Activated CD4-positive, alpha-beta T cell treated with anti-CD3 and anti-CD28 coated beads, Interleukin-2, amount 10 ng/mL, durations not matched to agents 24 days and 14 days (primary cell): ENCODE results near the gene USP12. TPM values are rescaled to one million over a fixed set of nuclear protein-coding genes. Genes with fewer than 3 reads are reported as not detected.
"Not testable (repeated sequence)": the region's sequence is repeated elsewhere in the genome, so short reads cannot be mapped to it uniquely, and the experiment has no call there.

Experiments used
- DNase-seq: peaks from one replicate; pipeline ENCODE4 v3.0.0; 2022
- H3K27ac Mint-ChIP-seq: one replicate; pipeline ENCODE4 v1.8.0; 2022; ENCODE audit warnings: mild to moderate bottlenecking, mixed read lengths
- H3K27me3 Mint-ChIP-seq: one replicate; pipeline ENCODE4 v1.8.0; 2022; ENCODE audit warnings: mixed read lengths
- H3K36me3 Mint-ChIP-seq: one replicate; pipeline ENCODE4 v1.8.0; 2022; ENCODE audit warnings: low read depth, mild to moderate bottlenecking, mixed read lengths
- H3K4me1 Mint-ChIP-seq: one replicate; pipeline ENCODE4 v1.8.0; 2021; ENCODE audit warnings: mixed read lengths
- H3K4me3 Mint-ChIP-seq: one replicate; pipeline ENCODE4 v1.8.0; 2022; ENCODE audit warnings: mild to moderate bottlenecking, moderate library complexity, mixed read lengths
- H3K9me3 Mint-ChIP-seq: one replicate; pipeline ENCODE4 v1.8.0; 2021; ENCODE audit warnings: mixed read lengths
- intact Hi-C: fragments of 100-400 bp; cut with micrococcal nuclease; formaldehyde crosslinking; loops from one replicate; pipeline ENCODE4 v1.15.1; 2023
- total RNA-seq: library from RNA; stranded (reverse); gene quantifications from 2 replicates; pipeline ENCODE4 v1.2.3, GENCODE V29; 2022

Gene USP12
- total RNA-seq, 1 donor from 2014 or later, result 47.0 TPM

DNA sequence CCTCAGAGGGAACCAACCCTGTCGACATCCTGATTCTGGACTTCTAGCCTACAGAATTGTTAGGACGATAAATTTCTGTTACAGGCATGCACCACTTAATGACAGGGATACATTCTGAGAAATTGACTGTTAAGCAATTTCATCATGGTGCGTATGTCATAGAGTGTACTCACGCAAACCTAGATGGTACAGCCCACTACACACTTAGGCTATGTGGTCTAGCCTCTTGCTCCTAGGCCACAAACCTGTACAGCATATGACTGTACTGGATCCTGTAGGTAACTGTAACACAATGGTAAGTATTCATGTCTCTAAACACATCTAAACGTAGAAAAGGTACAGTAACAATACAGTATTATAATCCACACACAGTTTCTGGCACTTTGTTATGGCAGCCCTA, 13.3 kb downstream of the USP12 start:
- Mint-ChIP-seq H3K4me1 (peaks cover 31% of the 10 kb centered on the region), H3K9me3 (peaks cover 12% of the 10 kb centered on the region), H3K4me3 (no peak overlapping the region), H3K27ac (no peak overlapping the region), H3K27me3 (no peaks in the 10 kb centered on the region), H3K36me3 (peaks cover 31% of the 10 kb centered on the region)
- intact Hi-C loops, result no loop called here
- no peak for DNase-seq

DNA sequence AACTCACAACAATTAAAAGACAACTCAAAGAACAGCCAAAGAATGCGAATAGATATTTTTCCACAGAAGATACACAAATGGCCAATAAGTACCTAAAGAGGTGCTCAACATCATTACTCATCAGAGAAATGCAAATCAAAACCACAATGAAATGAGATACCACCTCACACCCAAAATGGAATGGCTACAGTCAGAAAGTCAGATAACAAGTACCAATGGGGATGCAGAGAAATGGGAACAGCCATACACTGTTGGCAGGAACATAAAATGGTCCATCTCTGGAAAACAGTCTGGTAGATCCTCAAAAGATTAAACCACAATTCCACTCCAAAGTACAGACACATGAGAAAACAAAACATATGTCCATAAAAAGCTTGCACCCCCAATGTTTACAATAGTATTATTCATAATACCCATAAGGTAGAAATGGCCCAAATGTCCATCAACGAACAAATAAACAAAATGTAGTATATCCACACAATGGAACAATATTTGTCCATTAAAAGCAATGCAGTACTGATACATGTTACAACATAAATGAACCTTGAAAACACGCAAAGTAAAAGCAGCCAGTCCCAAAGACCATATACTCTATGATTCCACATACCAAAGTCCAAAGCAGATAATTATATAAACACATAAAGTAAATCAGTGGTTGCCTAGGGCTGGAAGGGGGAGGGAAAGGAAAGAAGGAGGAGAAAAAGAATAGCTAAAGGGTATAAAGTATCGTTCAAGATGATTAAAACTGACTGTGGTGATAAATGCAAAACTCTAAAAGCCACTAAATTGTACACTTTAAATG, 19.6 kb downstream of the USP12 start:
- H3K9me3 Mint-ChIP-seq, result peaks cover 5% of the 10 kb centered on the region
- peak overlapping the region; percentile 79 for H3K27ac Mint-ChIP-seq
- H3K27me3 Mint-ChIP-seq, result no peaks in the 10 kb centered on the region
- no peak for DNase-seq
- peak overlapping the region; percentile 50 for H3K4me3 Mint-ChIP-seq
- peaks cover 26% of the 10 kb centered on the region for H3K36me3 Mint-ChIP-seq
- intact Hi-C loops, result loop anchor here (1.0 kb wide), 1 partner anchor 21 kb away; no protein-coding TSS in a partner anchor
- peaks cover 41% of the 10 kb centered on the region for H3K4me1 Mint-ChIP-seq

DNA sequence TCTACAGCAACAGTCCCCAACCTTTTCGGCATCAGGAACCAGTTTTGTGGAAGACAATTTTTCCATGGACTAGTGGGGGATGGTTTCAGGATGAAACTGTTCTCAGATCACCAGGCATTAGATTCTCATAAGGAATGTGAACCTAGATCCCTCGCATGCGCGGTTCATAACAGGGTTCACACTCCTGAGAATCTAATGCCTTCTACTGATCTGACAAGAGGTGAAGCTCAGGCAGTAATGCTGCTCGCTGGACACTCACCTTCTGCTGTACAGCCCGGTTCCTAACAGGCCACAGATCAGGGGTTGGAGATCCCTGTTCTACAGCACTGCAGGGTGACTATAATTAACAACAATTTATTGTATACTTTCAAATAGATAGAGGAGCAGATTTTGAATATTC, 21.9 kb downstream of the USP12 start:
- Mint-ChIP-seq H3K4me1 (peaks cover 51% of the 10 kb centered on the region), H3K27me3 (no peaks in the 10 kb centered on the region), H3K36me3 (peaks cover 15% of the 10 kb centered on the region), H3K9me3 (no peaks in the 10 kb centered on the region), H3K27ac (no peak overlapping the region), H3K4me3 (no peak overlapping the region)
- no peak for DNase-seq
- intact Hi-C loops, result no loop called here

DNA sequence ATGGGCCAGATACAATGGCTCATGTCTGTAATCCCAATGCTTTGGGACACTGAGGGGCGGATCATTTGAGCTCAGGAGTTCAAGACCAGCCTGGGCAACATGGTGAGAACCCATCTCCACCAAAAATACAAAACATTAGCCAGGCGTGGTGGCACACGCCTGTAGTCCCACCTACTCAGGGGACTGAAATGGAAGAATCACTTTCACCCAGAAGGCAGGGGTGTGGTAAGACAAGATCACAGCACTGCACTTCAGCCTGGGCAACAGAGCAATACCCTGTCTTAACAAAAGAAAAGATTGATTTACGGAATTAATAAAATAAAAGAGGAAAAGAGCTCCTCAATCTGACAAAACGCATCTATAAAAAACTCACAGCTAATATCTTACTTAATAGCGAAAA, 22.7 kb downstream of the USP12 start:
- Mint-ChIP-seq H3K9me3 (no peaks in the 10 kb centered on the region), H3K27ac (peak overlapping the region; percentile 14), H3K36me3 (peaks cover 15% of the 10 kb centered on the region), H3K27me3 (no peaks in the 10 kb centered on the region), H3K4me1 (peaks cover 50% of the 10 kb centered on the region), H3K4me3 (no peak overlapping the region)
- no peak for DNase-seq
- intact Hi-C loops, result no loop called here

DNA sequence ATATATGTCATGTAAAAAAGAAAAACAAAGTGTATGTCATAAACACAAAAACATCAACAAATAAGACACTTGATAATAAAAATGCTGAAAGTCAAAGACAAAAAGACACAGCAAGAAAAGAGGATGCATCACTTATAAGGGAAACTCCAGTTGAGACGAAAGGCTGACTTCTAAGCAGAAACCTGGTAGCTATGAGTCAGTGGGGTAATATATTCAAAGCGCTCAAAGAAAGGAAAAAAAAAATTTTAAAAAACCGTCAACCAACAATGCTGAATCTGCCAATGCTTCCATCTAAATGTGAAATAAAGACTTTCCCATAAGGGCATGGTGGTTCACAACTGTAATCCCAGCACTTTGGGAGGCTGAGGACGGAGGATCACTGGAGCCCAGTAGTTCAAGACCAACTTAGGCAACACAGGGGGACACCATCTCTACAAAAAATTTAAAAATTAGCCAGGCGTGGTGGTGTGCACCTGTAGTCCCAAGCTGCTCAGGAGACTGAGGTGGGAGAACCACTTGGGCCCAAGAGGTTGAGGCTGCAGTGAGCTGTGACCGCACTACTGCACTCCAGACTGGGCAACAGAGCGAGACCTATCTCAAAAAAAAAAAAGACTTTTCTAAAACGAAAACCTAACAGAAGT, 24.0 kb downstream of the USP12 start:
- Mint-ChIP-seq H3K27me3 (no peaks in the 10 kb centered on the region), H3K4me3 (peak overlapping the region; percentile 60), H3K27ac (peak overlapping the region; percentile 94), H3K36me3 (peaks cover 18% of the 10 kb centered on the region), H3K9me3 (no peaks in the 10 kb centered on the region), H3K4me1 (peaks cover 48% of the 10 kb centered on the region)
- intact Hi-C loops, result loop anchor here (1.0 kb wide), 2 partner anchors 16 to 23 kb away; no protein-coding TSS in a partner anchor
- DNase-seq, result no peak

DNA sequence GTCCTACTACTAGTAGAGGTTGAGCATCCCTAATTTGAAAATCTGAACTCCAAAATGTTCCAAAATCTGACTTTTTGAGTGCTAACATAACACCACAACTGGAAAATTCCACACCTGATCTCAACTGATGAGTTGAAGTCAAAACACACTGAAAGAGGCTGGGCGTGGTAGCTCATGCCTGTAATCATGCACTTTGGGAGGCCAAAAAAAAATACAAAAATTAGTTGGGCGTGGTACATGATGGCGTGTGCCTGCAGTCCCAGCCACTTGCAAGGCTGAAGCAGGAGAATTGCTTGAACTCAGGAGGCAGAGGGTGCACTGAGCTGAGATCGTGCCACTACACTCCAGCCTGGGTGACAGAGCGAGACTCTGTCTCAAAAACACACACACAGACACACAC, 29.9 kb downstream of the USP12 start:
- Mint-ChIP-seq H3K4me1 (peaks cover 31% of the 10 kb centered on the region), H3K9me3 (peaks cover 6% of the 10 kb centered on the region), H3K4me3 (no peak overlapping the region), H3K27me3 (no peaks in the 10 kb centered on the region), H3K27ac (peak overlapping the region; percentile 29), H3K36me3 (peaks cover 13% of the 10 kb centered on the region)
- intact Hi-C loops, result no loop called here
- DNase-seq, result no peak

DNA sequence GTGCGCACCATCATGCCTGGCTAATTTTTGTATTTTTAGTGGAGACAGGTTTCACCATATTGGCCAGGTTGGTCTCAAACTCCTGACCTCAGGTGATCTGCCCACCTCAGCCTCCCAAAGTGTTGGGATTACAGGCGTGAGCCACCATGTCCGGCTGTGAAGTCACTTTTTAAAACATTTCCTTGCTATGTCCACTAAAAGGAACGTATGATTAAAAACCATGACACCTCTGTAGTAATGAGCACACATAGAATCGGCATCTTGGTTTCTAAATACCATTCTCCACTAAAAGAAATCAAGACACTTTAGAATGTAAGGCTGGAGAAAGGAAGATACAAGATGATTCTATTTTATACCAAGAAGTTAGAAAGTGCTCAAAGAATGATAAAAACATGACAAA, 30.5 kb downstream of the USP12 start:
- peaks cover 13% of the 10 kb centered on the region for H3K36me3 Mint-ChIP-seq
- peaks cover 26% of the 10 kb centered on the region for H3K4me1 Mint-ChIP-seq
- intact Hi-C loops, H3K4me3 Mint-ChIP-seq, H3K9me3 Mint-ChIP-seq, DNase-seq, H3K27me3 Mint-ChIP-seq, H3K27ac Mint-ChIP-seq: not testable (repeated sequence)

DNA sequence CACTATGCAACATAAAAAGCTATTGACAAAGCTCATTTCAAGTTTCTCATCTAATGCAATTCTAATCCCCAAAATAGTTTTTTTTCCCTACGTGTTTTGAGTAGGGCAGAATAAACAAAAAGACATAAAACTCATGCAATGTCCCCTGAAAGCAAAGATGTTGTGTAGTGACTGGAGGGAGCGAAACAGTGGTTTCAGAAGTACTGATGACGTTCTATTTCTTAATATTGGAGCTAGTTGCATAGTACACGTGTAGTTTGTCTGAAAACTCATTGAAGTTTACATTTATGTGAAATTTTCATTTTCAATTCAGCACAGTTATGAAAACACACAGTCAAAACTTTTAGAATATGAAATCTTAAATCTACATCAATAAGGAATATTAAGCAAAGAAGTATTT, 31.6 kb downstream of the USP12 start:
- Mint-ChIP-seq H3K27me3 (no peaks in the 10 kb centered on the region), H3K27ac (no peak overlapping the region), H3K4me1 (peaks cover 20% of the 10 kb centered on the region), H3K9me3 (peaks cover 6% of the 10 kb centered on the region), H3K4me3 (no peak overlapping the region), H3K36me3 (peaks cover 13% of the 10 kb centered on the region)
- DNase-seq, result no peak
- intact Hi-C loops, result no loop called here

DNA sequence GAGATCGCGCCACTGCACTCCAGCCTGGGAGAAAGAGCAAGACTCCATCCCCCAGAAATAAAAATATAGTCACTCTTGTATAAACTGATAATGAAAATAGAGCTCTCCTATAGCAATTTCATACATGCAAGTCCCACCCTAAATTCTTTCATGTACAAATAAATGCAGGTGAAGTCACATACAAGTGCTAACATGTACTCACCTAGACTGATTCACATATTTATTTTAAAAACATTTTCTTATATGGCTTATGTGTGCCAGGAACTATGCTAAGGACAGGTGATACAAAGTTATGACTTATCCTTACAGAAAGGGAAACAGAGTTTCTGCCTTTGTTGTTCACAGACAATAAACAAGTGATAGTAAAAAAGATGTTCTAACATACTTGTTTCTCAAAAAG, 32.0 kb downstream of the USP12 start:
- H3K27me3 Mint-ChIP-seq, result no peaks in the 10 kb centered on the region
- peaks cover 20% of the 10 kb centered on the region for H3K4me1 Mint-ChIP-seq
- intact Hi-C loops, result loop anchor here (10.0 kb wide), 1 partner anchor 1005 kb away; no protein-coding TSS in a partner anchor
- DNase-seq, result no peak
- peaks cover 6% of the 10 kb centered on the region for H3K9me3 Mint-ChIP-seq
- peaks cover 13% of the 10 kb centered on the region for H3K36me3 Mint-ChIP-seq
- H3K27ac Mint-ChIP-seq, result no peak overlapping the region
- H3K4me3 Mint-ChIP-seq, result no peak overlapping the region

DNA sequence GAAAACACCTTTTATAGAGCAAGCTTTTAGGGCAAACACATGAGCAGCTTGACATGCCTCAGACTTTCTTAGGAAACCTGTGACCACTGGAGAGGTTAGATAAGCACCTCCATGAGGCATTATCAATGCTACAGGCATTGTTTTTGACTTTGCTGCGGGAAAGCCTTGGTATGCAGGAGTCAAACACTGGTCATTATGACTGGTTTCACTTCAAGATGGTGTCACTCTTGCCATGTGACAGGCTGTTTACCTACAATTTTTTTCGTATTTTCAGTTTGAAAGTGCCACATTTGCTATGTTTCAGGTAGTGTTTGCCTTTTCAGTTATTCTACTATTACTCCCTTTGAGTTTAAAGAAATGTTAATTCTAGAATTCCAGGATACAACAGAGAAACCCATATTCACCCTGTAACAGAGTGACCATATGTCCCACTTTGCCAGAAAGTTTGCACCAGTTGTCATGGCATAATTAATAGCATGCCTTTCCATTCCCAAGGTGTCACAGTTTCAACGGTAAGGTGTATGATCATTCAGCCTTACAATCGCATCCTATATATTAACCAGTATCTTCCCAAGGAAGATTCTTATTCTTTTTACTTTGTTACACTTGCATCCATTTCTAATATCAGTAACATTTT, 33.0 kb downstream of the USP12 start:
- intact Hi-C loops, result loop anchor here (10.0 kb wide), 1 partner anchor 1006 kb away; no protein-coding TSS in a partner anchor
- Mint-ChIP-seq H3K4me3 (no peak overlapping the region), H3K27me3 (no peaks in the 10 kb centered on the region), H3K27ac (no peak overlapping the region), H3K4me1 (peaks cover 26% of the 10 kb centered on the region), H3K9me3 (peaks cover 6% of the 10 kb centered on the region), H3K36me3 (peaks cover 13% of the 10 kb centered on the region)
- DNase-seq, result no peak

DNA sequence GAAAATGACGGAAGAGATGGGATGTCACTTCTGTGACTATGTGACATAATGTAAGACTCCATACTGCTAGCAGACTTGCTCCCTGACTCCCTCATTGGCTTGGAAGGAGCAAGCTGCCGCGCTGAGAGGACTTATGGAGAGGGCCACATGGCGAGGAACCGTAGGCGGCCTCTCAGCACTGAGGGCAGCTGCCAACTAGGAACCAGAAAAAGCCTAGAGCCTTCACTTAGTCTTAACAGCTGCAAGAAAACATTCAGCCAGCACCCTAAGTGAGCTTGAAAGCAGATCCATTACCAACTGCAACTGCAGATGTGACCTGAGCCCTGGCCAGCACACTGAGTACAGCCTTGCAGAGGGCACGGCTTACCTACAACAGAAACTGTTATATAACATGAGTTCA, 33.9 kb downstream of the USP12 start:
- intact Hi-C loops, result loop anchor here (10.0 kb wide), 1 partner anchor 1007 kb away; no protein-coding TSS in a partner anchor
- peaks cover 6% of the 10 kb centered on the region for H3K9me3 Mint-ChIP-seq
- H3K4me1 Mint-ChIP-seq, result peaks cover 31% of the 10 kb centered on the region
- H3K27ac Mint-ChIP-seq, result peak overlapping the region; percentile 49
- DNase-seq, result no peak
- no peak overlapping the region for H3K4me3 Mint-ChIP-seq
- H3K36me3 Mint-ChIP-seq, result peaks cover 11% of the 10 kb centered on the region
- no peaks in the 10 kb centered on the region for H3K27me3 Mint-ChIP-seq

DNA sequence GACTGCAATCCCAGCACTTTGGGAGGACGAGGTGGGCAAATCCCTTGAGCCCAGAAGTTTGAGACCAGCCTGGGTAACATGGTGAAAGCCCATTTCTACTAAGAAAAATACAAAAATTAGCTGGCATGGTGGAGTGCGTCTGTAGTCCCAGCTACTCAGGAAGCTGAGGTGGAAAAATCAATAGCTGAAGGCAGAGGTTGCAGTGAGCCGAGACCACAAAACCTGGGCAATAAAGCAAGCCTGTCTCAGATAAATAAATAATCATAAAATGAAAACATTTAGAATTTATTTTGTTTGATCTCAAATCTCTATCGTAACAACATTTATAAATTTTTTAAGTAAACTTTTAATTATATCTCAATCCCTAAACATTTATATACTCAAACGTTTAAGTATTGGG, 36.6 kb downstream of the USP12 start:
- H3K4me1 Mint-ChIP-seq, result peaks cover 51% of the 10 kb centered on the region
- H3K36me3 Mint-ChIP-seq, result peaks cover 12% of the 10 kb centered on the region
- H3K27ac Mint-ChIP-seq, result no peak overlapping the region
- peaks cover 5% of the 10 kb centered on the region for H3K9me3 Mint-ChIP-seq
- H3K4me3 Mint-ChIP-seq, result no peak overlapping the region
- H3K27me3 Mint-ChIP-seq, result no peaks in the 10 kb centered on the region
- no peak for DNase-seq
- intact Hi-C loops, result loop anchor here (10.0 kb wide), 1 partner anchor 1010 kb away; no protein-coding TSS in a partner anchor

DNA sequence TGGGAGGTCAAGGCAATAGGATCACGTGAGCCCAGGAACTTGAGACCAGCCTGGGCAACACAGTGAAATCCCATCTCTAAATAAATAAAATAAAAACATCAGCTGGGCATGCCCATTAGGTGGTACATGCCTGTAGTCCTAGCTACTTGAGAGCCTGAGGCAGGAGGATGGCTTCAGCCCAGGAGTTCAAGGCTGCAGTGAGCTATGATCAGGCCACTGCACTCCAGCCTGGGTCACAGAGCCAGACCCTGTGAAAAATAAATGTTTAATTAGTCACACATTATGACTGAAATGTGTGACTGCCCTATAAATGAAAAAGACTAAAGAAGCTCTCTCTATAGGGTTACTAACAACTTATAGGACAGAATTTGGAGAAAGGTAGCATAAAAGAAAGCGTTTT, 37.7 kb downstream of the USP12 start:
- Mint-ChIP-seq H3K4me1 (peaks cover 54% of the 10 kb centered on the region), H3K27me3 (no peaks in the 10 kb centered on the region), H3K36me3 (peaks cover 14% of the 10 kb centered on the region), H3K4me3 (no peak overlapping the region), H3K9me3 (peaks cover 5% of the 10 kb centered on the region), H3K27ac (no peak overlapping the region)
- no peak for DNase-seq
- intact Hi-C loops, result loop anchor here (5.0 to 10.0 kb wide), 2 partner anchors 318 to 1011 kb away; partner anchors contain the start of gene MTIF3

DNA sequence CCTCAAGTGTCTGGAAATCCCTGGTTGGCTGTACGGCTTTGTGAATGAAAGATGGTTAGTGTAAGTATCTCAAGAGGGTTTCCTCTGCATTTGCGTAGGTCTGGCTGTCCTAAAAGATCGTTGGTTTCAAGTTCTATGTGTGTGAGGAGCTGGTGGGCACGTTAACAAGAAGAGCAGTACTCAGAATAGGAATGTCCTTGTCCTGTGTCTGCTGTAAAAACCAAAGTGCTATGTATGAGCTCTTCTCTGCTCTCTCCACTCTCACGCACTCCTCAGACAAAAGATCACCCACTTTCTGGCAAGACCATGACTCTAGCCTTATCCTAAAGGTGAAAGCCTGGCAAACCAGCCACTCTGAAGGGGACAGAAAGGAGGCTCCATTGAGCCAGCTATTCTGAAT, 39.1 kb downstream of the USP12 start:
- H3K9me3 Mint-ChIP-seq, result peaks cover 5% of the 10 kb centered on the region
- no peaks in the 10 kb centered on the region for H3K27me3 Mint-ChIP-seq
- peak overlapping the region; percentile 80 for H3K27ac Mint-ChIP-seq
- peaks cover 53% of the 10 kb centered on the region for H3K4me1 Mint-ChIP-seq
- intact Hi-C loops, result loop anchor here (5.0 to 10.0 kb wide), 2 partner anchors 320 to 1012 kb away; partner anchors contain the start of gene MTIF3
- peaks cover 19% of the 10 kb centered on the region for H3K36me3 Mint-ChIP-seq
- H3K4me3 Mint-ChIP-seq, result peak overlapping the region; percentile 52
- DNase-seq, result no peak
